Subcutaneous adipose tissue (tissue), 4 donors: ENCODE results near the gene GOLGA7B. TPM values are rescaled to one million over a fixed set of nuclear protein-coding genes. Genes with fewer than 3 reads are reported as not detected.

ENCODE experiments used
- total RNA-seq, 4 donors: library from RNA; depleted of rRNA; stranded (reverse); fragments of >200 nt; gene quantifications; one replicate each; pipeline ENCODE4 v1.1.0, GENCODE V29; 2016
- TF ChIP-seq, protein P1 (sequence below): fragments of 450-650 bp; IDR thresholded peaks from one replicate; pipeline ENCODE4 v1.5.1; 2016; ENCODE audit warnings: low read depth, mild to moderate bottlenecking, control low read depth, antibody characterized with exemption, moderate library complexity

The GOLGA7B gene
- total RNA-seq, 4 donors from 2014 or later: 2.6 to 3.2 (median 3.2) TPM; not detected in 1

DNA sequence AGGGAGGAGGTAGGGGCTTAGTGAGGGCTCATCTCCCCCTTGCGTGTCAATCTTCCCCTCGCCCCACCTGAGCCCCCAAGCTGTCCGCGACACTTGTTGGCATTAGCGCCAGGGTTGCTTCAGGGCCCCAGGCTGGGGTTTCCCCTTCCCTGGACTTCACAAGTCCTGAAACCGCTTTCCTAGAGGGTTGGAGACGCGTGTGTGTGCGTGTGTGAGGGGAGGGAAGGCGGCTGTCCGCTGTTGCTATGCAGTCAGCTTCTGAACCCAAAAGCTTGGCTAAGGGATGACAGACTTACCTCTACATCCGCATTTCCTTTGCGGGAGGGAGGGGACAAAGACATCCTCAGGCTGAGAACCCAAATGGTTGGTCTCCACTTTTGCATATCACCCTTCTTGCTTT, 803 bp downstream of the GOLGA7B start:
- TF ChIP-seq, protein P1, sequence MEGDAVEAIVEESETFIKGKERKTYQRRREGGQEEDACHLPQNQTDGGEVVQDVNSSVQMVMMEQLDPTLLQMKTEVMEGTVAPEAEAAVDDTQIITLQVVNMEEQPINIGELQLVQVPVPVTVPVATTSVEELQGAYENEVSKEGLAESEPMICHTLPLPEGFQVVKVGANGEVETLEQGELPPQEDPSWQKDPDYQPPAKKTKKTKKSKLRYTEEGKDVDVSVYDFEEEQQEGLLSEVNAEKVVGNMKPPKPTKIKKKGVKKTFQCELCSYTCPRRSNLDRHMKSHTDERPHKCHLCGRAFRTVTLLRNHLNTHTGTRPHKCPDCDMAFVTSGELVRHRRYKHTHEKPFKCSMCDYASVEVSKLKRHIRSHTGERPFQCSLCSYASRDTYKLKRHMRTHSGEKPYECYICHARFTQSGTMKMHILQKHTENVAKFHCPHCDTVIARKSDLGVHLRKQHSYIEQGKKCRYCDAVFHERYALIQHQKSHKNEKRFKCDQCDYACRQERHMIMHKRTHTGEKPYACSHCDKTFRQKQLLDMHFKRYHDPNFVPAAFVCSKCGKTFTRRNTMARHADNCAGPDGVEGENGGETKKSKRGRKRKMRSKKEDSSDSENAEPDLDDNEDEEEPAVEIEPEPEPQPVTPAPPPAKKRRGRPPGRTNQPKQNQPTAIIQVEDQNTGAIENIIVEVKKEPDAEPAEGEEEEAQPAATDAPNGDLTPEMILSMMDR: no peak

GRCh38 chr10:97851341-97852001, 1.8 kb downstream of the GOLGA7B start:
- TF ChIP-seq, protein P1: no peak

GRCh38 chr10:97852277-97852676, 2.6 kb downstream of the GOLGA7B start:
- TF ChIP-seq, protein P1: no peak

DNA sequence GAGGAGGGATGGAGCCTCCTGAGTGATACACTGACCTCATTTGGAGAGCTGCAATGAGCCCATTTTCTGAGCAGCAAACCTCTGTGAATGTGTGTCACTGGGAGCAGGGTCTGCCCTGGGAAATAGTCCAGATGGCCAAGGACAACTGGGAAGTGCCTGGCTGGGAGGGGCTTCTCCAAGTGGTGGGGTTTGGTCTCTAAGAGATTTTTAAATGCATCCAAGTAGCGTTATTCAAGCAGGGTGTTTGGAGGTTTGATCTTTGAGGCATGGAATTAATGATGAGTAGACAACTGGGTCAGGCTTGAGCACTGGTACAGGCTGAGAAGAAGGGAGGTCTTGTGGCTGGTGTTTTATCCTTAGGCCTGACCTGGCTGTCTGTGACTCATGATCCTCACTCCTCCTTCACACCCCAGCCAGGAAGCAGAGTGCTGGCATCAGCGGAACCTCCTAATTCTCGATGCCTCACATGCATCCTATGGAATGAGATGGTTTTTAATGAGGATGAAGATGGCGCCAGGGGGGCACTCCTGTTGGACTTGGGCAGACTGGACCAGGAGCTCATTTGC, 3.3 kb downstream of the GOLGA7B start:
- TF ChIP-seq, protein P1: no peak

- TF ChIP-seq, protein P1: no peak
Measured at GRCh38 chr10:97854743-97855142, 5.1 kb downstream of the GOLGA7B start.

DNA sequence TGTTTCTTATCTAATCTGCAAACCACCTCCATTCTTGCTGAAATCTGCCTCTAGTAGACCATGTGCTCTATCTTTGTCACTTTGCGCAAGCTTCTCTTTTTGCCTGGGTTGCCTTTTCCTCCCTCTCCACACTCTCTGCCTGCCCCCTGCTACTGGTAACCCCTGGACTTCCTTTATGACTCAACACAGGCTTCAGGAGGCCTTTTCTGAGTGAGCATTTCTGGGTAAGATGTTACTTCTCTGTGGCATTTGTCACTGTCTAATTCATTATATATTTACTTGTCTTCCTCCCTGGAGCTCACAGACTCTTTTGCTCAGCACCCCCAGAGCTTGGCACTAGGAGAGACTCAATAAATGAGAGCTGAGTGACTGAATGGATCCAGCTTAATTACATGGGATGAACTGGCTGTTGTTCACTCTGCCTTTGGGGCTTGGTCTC, 8.4 kb downstream of the GOLGA7B start:
- TF ChIP-seq, protein P1: no peak

GRCh38 chr10:97861097-97861750, 11.6 kb downstream of the GOLGA7B start:
- TF ChIP-seq, protein P1: no peak
